ENCODE results near the gene IRAK3. TPM values are rescaled to one million over a fixed set of nuclear protein-coding genes. Genes with fewer than 3 reads are reported as not detected.
"Not testable (repeated sequence)": the region's sequence is repeated elsewhere in the genome, so short reads cannot be mapped to it uniquely, and the experiment has no call there.

The IRAK3 gene
- total RNA-seq, 1 experiment from 2014 or later: 0.44 TPM

GRCh38 chr12:66210840-66211239 lies 21.8 kb downstream of the IRAK3 start:
- Histone ChIP-seq H3K79me1 (ENCODE audit: insufficient read depth, low read depth, low read length, poor library complexity, severe bottlenecking) (no peaks in the 10 kb centered on the region), H3K23ac (ENCODE audit: insufficient read length, low read depth, low read length) (no peak overlapping the region), H4K5ac (ENCODE audit: insufficient read length, low read depth, low read length) (no peak overlapping the region), H3T11ph (ENCODE audit: low read length) (no peak overlapping the region), H2AFZ (ENCODE audit: low read length) (no peak overlapping the region), H2BK5ac (ENCODE audit: insufficient read length, low read length) (no peak overlapping the region), H3K18ac (ENCODE audit: insufficient read length, low read depth, low read length) (no peak overlapping the region), H2BK12ac (ENCODE audit: insufficient read length, low read depth, low read length) (no peak overlapping the region), H2AK5ac (ENCODE audit: insufficient read length, low read length) (no peak overlapping the region), H2BK120ac (ENCODE audit: low read depth, low read length, poor library complexity, severe bottlenecking) (no peak overlapping the region), H3K9ac (ENCODE audit: extremely low read depth, insufficient read length, low read length) (no peak overlapping the region), H4K91ac (ENCODE audit: insufficient read length, low read depth, low read length) (no peak overlapping the region), H3K4ac (ENCODE audit: low read depth, low read length) (no peak overlapping the region), H3K27ac (ENCODE audit: insufficient read length, low read depth, low read length) (no peak overlapping the region), H3K27me3 (ENCODE audit: insufficient read depth, low read length) (no peaks in the 10 kb centered on the region), H3K9me3 (ENCODE audit: control insufficient read depth, low read depth, low read length) (no peaks in the 10 kb centered on the region), H3K4me2 (ENCODE audit: insufficient read depth, insufficient read length, low read length) (no peak overlapping the region), H3K23me2 (ENCODE audit: insufficient read length, low read depth, low read length, poor library complexity, severe bottlenecking) (no peaks in the 10 kb centered on the region), H3K79me2 (ENCODE audit: insufficient read depth, low read length) (no peaks in the 10 kb centered on the region), H3K56ac (ENCODE audit: insufficient read length, low read depth, low read length) (no peak overlapping the region), H3K4me1 (ENCODE audit: insufficient read depth, low read length) (no peaks in the 10 kb centered on the region), H4K20me1 (ENCODE audit: control insufficient read depth, insufficient read depth, insufficient read length) (no peaks in the 10 kb centered on the region), H3K14ac (ENCODE audit: insufficient read depth, low read length) (no peak overlapping the region), H2BK20ac (ENCODE audit: low read depth, low read length, poor library complexity, severe bottlenecking) (no peak overlapping the region), H4K8ac (replicated peaks; ENCODE audit: insufficient read length, low read depth, low read length) (no peak overlapping the region), H2BK15ac (ENCODE audit: low read depth, low read length) (no peak overlapping the region)
- H3K9me3 Mint-ChIP-seq: no peaks in the 10 kb centered on the region
- no peak for TF ChIP-seq CTCF (conservative IDR thresholded peaks at IDR 0.05)
- H3K36me3 Mint-ChIP-seq (ENCODE audit: insufficient read depth in 1 of 3, low read depth in 3 of 3): no peaks in the 10 kb centered on the region; a peak in 1 of 7 replicates
- H3K27ac Mint-ChIP-seq: no peak overlapping the region
- no peaks in the 10 kb centered on the region for H3K4me1 Mint-ChIP-seq
- no peak for DNase-seq
- H3K4me3 Mint-ChIP-seq: no peak overlapping the region
- H3K27me3 Mint-ChIP-seq (ENCODE audit: low read depth): no peaks in the 10 kb centered on the region; the same call in 1 of the 2 replicates

GRCh38 chr12:66211573-66211972 lies 22.6 kb downstream of the IRAK3 start:
- not testable (repeated sequence) for H2BK20ac ChIP-seq (ENCODE audit: low read depth, low read length, poor library complexity, severe bottlenecking); H3K4ac ChIP-seq (ENCODE audit: low read depth, low read length); H2BK15ac ChIP-seq (ENCODE audit: low read depth, low read length); H3K9ac ChIP-seq (ENCODE audit: extremely low read depth, insufficient read length, low read length); H3K56ac ChIP-seq (ENCODE audit: insufficient read length, low read depth, low read length); H2BK5ac ChIP-seq (ENCODE audit: insufficient read length, low read length); H4K91ac ChIP-seq (ENCODE audit: insufficient read length, low read depth, low read length); H3K18ac ChIP-seq (ENCODE audit: insufficient read length, low read depth, low read length); H4K8ac ChIP-seq (replicated peaks; ENCODE audit: insufficient read length, low read depth, low read length); H3K79me1 ChIP-seq (ENCODE audit: insufficient read depth, low read depth, low read length, poor library complexity, severe bottlenecking); H2BK12ac ChIP-seq (ENCODE audit: insufficient read length, low read depth, low read length); H3K27me3 Mint-ChIP-seq (ENCODE audit: low read depth); H3K27me3 ChIP-seq (ENCODE audit: insufficient read depth, low read length); H3K23ac ChIP-seq (ENCODE audit: insufficient read length, low read depth, low read length); H3K4me1 ChIP-seq (ENCODE audit: insufficient read depth, low read length); H3K4me2 ChIP-seq (ENCODE audit: insufficient read depth, insufficient read length, low read length); H3K14ac ChIP-seq (ENCODE audit: insufficient read depth, low read length); DNase-seq; H3K4me3 Mint-ChIP-seq; H3K79me2 ChIP-seq (ENCODE audit: insufficient read depth, low read length); H4K5ac ChIP-seq (ENCODE audit: insufficient read length, low read depth, low read length); H2BK120ac ChIP-seq (ENCODE audit: low read depth, low read length, poor library complexity, severe bottlenecking); H3K9me3 ChIP-seq (ENCODE audit: control insufficient read depth, low read depth, low read length); H3K27ac Mint-ChIP-seq; H3K9me3 Mint-ChIP-seq; H3K23me2 ChIP-seq (ENCODE audit: insufficient read length, low read depth, low read length, poor library complexity, severe bottlenecking); H3K4me1 Mint-ChIP-seq; H4K20me1 ChIP-seq (ENCODE audit: control insufficient read depth, insufficient read depth, insufficient read length); H2AFZ ChIP-seq (ENCODE audit: low read length); H3K27ac ChIP-seq (ENCODE audit: insufficient read length, low read depth, low read length); H3K36me3 Mint-ChIP-seq (ENCODE audit: insufficient read depth in 1 of 3, low read depth in 3 of 3); H3T11ph ChIP-seq (ENCODE audit: low read length); H2AK5ac ChIP-seq (ENCODE audit: insufficient read length, low read length)
- no CpG with 5 or more reads among the region's 2 CpGs for WGBS (ENCODE audit: extremely low coverage, insufficient read length, low lambda C conversion rate)
